HG03378 (cell line): ENCODE results near the gene METTL9.
"Not testable (repeated sequence)": the region's sequence is repeated elsewhere in the genome, so short reads cannot be mapped to it uniquely, and the experiment has no call there.

ENCODE experiments used
- ATAC-seq: cut with Tn5 transposase; IDR thresholded peaks from one replicate; pipeline ENCODE4 v1.9.1; 2021; ENCODE audit warnings: mild to moderate bottlenecking, moderate library complexity; ENCODE audit not compliant: unreplicated experiment

Gene METTL9

DNA sequence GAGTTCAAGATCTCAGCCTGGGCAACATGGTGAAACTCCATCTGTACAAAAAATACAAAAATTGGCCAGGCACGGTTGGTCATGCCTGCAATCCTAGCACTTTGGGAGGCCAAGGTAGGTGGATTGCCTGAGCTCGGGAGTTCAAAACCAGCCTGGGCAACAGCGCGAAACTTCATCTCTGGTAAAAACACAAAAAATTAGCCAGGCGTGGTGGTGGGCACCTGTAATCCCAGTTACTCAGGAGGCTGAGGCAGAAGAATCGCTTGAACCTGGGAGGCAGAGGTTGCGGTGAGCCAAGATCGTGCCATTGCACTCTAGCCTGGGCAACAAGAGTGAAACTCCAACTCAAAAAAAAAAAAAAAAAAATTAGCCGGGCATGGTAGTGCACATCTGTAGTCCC, 25.9 kb upstream of the METTL9 start:
- ATAC-seq = not testable (repeated sequence)

DNA sequence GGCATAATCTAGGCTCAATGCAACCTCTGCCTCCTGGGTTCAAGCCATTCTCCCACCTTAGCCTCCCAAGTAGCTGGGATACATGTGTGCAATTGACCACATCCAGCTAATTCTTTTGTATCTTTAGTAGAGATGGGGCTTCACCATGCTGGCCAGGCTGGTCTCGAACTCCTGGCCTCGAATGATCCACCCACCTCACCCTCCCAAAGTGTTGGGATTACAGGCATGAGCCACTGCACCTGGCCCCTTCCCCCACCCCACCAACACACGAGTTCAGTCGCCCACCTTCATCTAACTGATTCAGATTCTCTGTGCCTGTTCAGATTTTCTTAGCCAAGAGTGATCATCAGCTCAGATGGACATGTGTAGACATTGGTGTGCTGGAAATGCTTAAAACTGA, 25.0 kb upstream of the METTL9 start:
- ATAC-seq = no peak

DNA sequence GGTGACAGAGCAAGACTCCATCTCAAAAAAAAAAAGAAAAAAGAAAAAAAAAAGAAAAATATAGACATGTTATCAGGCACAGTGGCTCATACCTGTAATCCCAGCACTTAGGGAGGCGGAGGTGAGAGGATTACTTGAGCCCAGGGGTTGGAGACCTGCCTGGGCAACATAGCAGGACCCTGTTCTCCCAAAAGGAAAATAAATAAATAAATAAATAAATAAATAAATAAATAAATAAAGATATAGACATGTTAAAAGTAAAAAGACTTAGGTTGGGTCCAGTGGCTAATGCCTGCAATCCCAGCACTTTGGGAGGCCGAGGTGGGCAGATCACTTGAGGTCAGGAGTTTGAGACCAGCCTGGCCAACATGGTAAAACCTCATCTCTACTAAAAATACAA, 23.1 kb upstream of the METTL9 start:
- ATAC-seq = not testable (repeated sequence)

DNA sequence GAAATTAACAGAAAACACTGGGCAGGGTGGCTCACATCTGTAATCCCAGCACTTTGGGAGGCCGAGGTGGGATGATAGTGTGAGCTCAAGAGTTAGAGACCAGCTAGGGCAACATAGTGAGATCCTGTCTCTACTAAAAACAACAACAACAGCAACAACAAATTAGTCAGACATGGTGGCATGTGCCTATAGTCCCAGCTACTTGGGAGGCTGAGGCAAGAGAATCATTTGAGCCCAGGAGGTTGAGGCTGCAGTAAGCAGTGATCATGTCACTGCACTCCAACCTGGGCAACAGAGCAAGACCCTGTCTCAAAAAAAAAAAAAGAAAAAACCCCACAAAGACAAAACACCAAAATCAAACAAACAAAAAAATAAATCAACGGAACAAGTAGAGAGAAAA, 21.9 kb upstream of the METTL9 start:
- not testable (repeated sequence) for ATAC-seq

DNA sequence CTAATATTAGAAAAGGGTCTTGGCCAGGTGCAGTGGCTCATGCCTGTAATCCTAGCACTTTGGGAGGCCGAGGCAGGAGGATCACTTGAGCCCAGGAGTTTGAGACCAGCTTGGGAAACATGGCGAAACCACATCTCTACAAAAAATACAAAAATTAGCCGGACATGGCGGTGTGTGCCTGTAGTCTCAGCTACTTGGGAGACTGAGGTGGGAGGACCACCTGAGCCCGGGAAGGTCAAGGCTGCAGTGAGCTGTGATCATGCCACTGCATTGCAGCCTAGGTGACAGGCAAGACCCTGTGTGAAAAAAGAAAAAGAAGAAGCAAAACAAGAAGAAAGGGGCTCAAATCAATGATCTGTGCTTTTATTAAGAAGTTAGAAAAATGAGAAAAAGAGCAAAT, 21.1 kb upstream of the METTL9 start:
- ATAC-seq = not testable (repeated sequence)

DNA sequence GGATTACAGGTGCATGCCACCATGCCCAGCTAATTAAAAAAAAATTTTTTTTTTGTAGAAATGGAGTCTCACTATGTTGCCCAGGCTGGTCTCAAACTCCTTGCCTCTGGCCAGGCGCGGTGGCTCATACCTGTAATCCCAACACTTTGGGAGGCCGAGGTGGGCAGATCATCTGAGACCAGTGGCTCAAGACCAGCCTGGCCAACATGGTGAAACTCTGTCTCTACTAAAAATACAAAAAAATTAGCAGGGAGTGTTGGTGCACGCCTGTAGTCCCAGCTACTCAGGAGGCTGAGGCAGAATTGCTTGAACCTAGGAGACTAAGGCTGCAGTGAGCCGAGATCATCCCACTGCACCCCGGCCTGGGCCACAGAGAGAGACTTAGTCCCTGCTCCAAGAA, 19.2 kb upstream of the METTL9 start:
- ATAC-seq = not testable (repeated sequence)

DNA sequence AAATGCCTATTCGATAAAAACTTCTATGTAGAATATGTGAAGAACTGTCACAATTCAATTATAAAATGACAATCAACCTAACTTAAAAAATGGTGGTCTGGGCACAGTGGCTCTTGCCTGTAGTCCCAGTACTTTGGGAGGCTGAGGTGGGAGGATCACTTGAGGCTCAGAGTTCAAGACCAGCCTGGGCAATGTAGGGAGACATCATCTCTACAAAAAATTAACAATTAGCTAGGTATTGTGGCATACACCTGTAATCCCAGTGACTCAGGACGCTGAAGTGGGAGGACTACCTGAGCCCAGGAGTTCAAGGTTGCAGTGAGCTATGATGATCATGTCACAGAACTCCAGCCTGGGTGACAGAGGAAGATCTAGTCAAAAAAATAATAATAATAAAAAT, 18.6 kb upstream of the METTL9 start:
- no peak for ATAC-seq

- ATAC-seq = no peak
These were observed 14.6 kb upstream of the METTL9 start for GRCh38 chr16:21584817-21585216.

DNA sequence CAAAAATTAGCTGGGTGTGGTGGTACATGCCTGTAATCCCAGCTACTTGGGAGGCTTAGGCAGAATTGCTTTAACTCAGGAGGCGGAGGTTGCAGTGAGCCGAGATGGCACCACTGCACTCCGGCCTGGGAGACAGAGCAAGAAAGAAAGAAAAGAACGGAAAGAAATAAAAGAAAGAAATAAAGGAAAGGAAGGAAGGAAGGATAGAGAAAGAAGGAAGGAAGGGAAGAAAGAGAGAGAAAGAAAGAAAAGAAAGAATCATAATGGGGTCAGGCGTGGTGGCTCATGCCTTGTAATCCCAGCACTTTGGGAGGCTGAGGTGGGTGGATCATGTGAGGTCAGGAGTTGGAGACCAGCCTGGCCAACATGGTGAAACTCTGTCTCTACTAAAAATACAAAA, 10.8 kb upstream of the METTL9 start:
- not testable (repeated sequence) for ATAC-seq

DNA sequence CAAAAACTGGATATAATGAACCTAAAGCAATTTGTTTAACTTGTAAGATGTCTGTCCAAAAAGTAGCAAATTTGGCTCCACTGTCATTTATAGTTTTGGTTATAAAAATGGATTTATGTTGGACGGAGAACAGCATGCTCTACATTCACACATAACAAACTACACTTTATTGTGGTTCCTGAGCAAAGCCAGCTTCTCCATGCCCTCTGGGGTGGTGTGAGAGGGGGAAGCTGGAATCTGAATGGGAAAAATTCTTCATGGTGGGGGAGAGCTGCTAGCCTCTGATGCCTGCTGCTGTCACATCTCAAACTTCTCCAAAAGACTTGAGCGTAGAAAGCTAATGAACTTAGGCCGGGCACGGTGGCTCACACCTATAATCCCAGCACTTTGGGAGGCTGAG, 9.8 kb upstream of the METTL9 start:
- no peak for ATAC-seq

GRCh38 chr16:21590287-21590686, 9.1 kb upstream of the METTL9 start:
- no peak for ATAC-seq

DNA sequence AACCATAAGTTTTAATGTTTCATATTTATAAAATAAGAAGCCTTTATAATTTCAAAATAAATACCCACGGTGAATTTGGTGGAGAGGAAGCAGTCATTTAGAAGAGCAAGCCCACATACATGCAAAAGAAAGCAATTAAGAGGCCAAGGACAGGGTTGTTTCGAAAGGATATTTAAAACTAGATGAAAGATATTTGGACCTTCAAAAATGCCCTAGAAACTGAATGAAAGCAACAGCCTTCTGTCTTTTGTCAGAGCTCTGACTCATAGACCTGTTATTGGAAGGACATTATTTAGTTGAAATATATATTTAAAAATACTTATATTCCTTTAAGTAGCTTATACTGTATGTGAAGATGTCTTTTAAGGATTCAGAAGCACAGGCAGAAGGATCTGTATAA, 8.6 kb upstream of the METTL9 start:
- no peak for ATAC-seq

GRCh38 chr16:21592191-21592590, 7.2 kb upstream of the METTL9 start:
- ATAC-seq = no peak

DNA sequence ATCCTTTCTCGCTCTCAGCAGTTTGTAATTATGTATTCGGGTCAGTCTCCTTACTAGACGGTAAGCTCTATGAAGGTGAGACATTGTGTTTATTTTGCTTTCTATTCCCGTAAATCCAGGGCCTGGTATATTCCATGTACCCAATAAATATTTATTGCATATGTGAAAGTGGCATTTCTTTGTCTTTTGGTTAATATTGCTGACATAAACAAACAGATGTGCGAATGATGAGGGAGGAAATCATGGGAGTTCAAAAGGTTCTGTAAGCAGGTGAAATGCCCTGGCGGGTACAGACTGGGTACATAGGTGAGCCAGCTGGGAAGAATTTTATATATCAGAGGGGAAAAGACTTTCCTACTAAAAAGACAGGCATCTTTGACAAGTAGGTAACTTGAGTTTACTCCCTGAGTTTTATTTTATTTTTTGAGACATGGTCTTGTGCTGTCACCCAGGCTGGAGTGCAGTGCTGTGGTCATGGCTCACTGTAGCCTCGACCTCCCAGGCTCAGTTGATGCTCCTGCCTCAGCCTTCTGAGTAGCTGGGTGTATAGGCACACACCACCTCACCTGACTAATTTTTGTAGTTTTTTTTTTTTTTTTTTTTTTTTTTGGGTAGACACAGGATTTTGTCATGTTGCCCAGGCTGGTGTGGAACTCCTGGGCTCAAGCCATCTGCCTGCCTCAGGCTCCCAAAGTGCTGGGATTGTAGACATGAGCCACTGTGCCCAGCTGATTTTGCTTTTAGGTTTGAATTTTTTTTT, 5.7 kb upstream of the METTL9 start:
- ATAC-seq = no peak

GRCh38 chr16:21597561-21598030, 1.8 kb upstream of the METTL9 start:
- no peak for ATAC-seq

DNA sequence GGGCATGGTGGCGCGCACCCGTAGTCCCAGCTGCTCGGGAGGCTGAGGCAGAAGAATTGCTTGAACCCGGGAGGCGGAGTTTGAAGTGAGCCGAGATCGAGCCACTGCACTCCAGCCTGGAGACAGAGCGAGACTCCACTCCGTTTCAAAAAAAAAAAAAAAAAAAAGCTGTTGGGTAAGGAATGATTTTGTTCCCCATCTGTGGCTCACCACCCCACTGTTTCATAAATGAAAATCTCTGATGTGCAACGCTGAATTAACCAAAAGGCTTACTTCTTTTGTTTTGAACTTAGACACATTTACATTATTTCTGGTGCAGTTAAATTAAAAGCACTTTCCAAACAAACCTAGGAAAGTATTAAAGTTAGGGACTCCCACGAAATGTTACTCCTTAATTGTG, 1.2 kb upstream of the METTL9 start:
- no peak for ATAC-seq

DNA sequence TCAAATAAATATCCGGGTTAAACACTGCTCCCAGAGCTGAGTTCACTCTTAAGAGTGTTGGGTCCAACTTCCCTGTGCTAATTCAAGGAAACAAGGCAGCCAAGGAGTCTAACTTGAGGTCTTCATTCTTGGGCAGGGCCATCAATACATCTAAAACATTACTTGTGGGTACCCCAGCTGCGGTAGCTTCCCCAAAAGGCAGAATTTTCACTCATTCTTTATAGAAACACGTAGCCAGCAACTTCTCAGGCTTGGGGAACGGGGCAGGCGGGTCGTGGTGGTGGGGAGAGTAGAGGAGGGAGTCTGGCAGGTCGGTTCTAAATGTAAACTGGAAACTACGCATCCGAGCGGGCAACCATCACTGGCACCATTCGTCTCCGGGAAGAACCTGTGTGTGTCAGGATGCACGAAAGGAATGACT, 666 bp upstream of the METTL9 start:
- no peak for ATAC-seq

GRCh38 chr16:21600031-21600773, 825 bp downstream of the METTL9 start:
- ATAC-seq = peak; percentile 12

DNA sequence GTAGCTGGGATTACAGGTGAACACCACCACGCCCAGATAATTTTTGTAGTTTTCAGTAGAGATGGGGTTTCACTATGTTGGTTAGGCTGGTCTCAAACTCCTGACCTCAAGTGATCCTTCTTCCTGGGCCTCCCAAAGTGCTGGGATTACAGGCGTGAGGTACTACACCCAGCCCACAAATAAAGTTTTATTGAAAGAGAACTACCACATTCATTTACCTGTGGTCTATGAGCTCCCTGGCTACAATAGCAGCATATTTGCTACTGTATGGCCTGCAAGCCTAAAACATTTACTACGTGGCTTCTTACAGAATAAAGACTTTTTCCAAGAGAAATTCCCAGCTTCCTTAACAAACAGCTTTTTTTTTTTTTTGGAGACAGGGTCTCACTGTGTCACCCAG, 3.4 kb downstream of the METTL9 start:
- no peak for ATAC-seq

- no peak for ATAC-seq
These were observed 4.6 kb downstream of the METTL9 start for GRCh38 chr16:21603928-21604327.

- ATAC-seq = not testable (repeated sequence)
These were observed 6.5 kb downstream of the METTL9 start for GRCh38 chr16:21605848-21606247.

- ATAC-seq = no peak
These were observed 9.4 kb downstream of the METTL9 start for GRCh38 chr16:21608639-21609328.
